ENCODE results near the gene PDHX.
"Not testable (repeated sequence)": the region's sequence is repeated elsewhere in the genome, so short reads cannot be mapped to it uniquely, and the experiment has no call there.

PDHX gene

GRCh38 chr11:34916015-34916842 is at the start of gene PDHX, which contains the start of gene APIP:
Gene PDHX, plus strand, starts transcription at chr11:34916618. Its CDS starts 38 bp downstream, at chr11:34916656.
Gene APIP, minus strand, starts transcription at chr11:34916379. Its CDS starts 95 bp downstream, at chr11:34916284.
- DNase-seq (ENCODE audit: low read depth), result peak; percentile 85

GRCh38 chr11:34869425-34869824 is 47.0 kb upstream of the PDHX start:
- no peak for DNase-seq (ENCODE audit: low read depth)

- DNase-seq (ENCODE audit: low read depth), result no peak
Observed at GRCh38 chr11:34870548-34871196, 45.7 kb upstream of the PDHX start.

- DNase-seq (ENCODE audit: low read depth), result no peak
Observed at GRCh38 chr11:34874202-34874601, 42.2 kb upstream of the PDHX start.

GRCh38 chr11:34877375-34877975 is 38.9 kb upstream of the PDHX start:
- no peak for DNase-seq (ENCODE audit: low read depth)

- no peak for DNase-seq (ENCODE audit: low read depth)
Observed at GRCh38 chr11:34881900-34882299, 34.5 kb upstream of the PDHX start.

GRCh38 chr11:34886609-34887008 is 29.8 kb upstream of the PDHX start:
- no peak for DNase-seq (ENCODE audit: low read depth)

GRCh38 chr11:34887260-34887659 is 29.2 kb upstream of the PDHX start:
- no peak for DNase-seq (ENCODE audit: low read depth)

- DNase-seq (ENCODE audit: low read depth), result no peak
Observed at GRCh38 chr11:34890089-34890488, 26.3 kb upstream of the PDHX start.

GRCh38 chr11:34890812-34891211 is 25.6 kb upstream of the PDHX start:
- no peak for DNase-seq (ENCODE audit: low read depth)

GRCh38 chr11:34891611-34892010 is 24.8 kb upstream of the PDHX start:
- no peak for DNase-seq (ENCODE audit: low read depth)

GRCh38 chr11:34893416-34893815 is 23.0 kb upstream of the PDHX start:
- no peak for DNase-seq (ENCODE audit: low read depth)

GRCh38 chr11:34896191-34896590 is 20.2 kb upstream of the PDHX start:
- not testable (repeated sequence) for DNase-seq (ENCODE audit: low read depth)

- DNase-seq (ENCODE audit: low read depth), result no peak
Observed at GRCh38 chr11:34897171-34897870, 19.1 kb upstream of the PDHX start.

- DNase-seq (ENCODE audit: low read depth), result no peak
Observed at GRCh38 chr11:34898474-34898873, 17.9 kb upstream of the PDHX start.

GRCh38 chr11:34899633-34900016 is 16.8 kb upstream of the PDHX start:
- DNase-seq (ENCODE audit: low read depth), result no peak

- DNase-seq (ENCODE audit: low read depth), result no peak
Observed at GRCh38 chr11:34904421-34904955, 11.9 kb upstream of the PDHX start.

GRCh38 chr11:34905666-34906065 is 10.8 kb upstream of the PDHX start:
- no peak for DNase-seq (ENCODE audit: low read depth)

- DNase-seq (ENCODE audit: low read depth), result no peak
Observed at GRCh38 chr11:34907934-34908593, 8.4 kb upstream of the PDHX start.

- no peak for DNase-seq (ENCODE audit: low read depth)
Observed at GRCh38 chr11:34909415-34909814, 7.0 kb upstream of the PDHX start.

GRCh38 chr11:34909955-34910354 is 6.5 kb upstream of the PDHX start:
- no peak for DNase-seq (ENCODE audit: low read depth)

- DNase-seq (ENCODE audit: low read depth), result no peak
Observed at GRCh38 chr11:34910817-34911216, 5.6 kb upstream of the PDHX start.

Data from GM04503 (cell line).